Coronary artery (tissue), 2 donors: ENCODE results near the gene NDUFA13.
A peak's percentile ranks its signal among the peaks of the same experiment; 100 is the strongest.

Source experiments
- DNase-seq: peaks from one replicate; pipeline ENCODE4 v3.0.0-alpha.2; 2017; ENCODE audit warnings: low spot score
- H3K27ac ChIP-seq, 2 donors: fragments of 200-600 bp; sonication (generic); one replicate each; pipeline ENCODE4 v1.5.1; 2016 to 2019
- H3K4me3 ChIP-seq: fragments of 200-600 bp; sonication (generic); 2 replicates; pipeline ENCODE4 v1.5.1; 2016; ENCODE audit warnings: mild to moderate bottlenecking, moderate library complexity
- CTCF ChIP-seq: fragments of 200-600 bp; sonication (generic); IDR thresholded peaks from one replicate; pipeline ENCODE4 v1.5.1; 2019; ENCODE audit warnings: antibody characterized with exemption

The NDUFA13 gene

GRCh38 chr19:19535311-19536191 lies 19.5 kb downstream of the NDUFA13 start:
- no peak for TF ChIP-seq CTCF
- no peak overlapping the region for H3K4me3 ChIP-seq
- DNase-seq = no peak
- no peak overlapping the region for H3K27ac ChIP-seq

GRCh38 chr19:19537075-19538048 lies 21.3 kb downstream of the NDUFA13 start:
- Histone ChIP-seq H3K27ac (no peak overlapping the region), H3K4me3 (peak overlapping the region; percentile 65)
- TF ChIP-seq CTCF = no peak
- DNase-seq = no peak

- DNase-seq = no peak
- TF ChIP-seq CTCF = no peak
- H3K4me3 ChIP-seq = peak within 1 kb of the TSS; percentile 65
- no peak within 1 kb of the TSS for H3K27ac ChIP-seq
These were observed 22.2 kb downstream of the NDUFA13 start, which contains the start of gene CILP2 for GRCh38 chr19:19538061-19538784. Gene CILP2 (plus strand): TSS chr19:19538265. CDS start chr19:19538350, 85 bp downstream.

GRCh38 chr19:19538785-19539166 lies 22.8 kb downstream of the NDUFA13 start:
- TF ChIP-seq CTCF = no peak
- peak overlapping the region; percentile 65 for H3K4me3 ChIP-seq
- H3K27ac ChIP-seq = no peak overlapping the region
- no peak for DNase-seq

GRCh38 chr19:19539698-19540063 lies 23.7 kb downstream of the NDUFA13 start:
- Histone ChIP-seq H3K4me3 (no peak overlapping the region), H3K27ac (no peak overlapping the region)
- no peak for DNase-seq
- no peak for TF ChIP-seq CTCF

- H3K27ac ChIP-seq = no peak overlapping the region
- TF ChIP-seq CTCF = no peak
- DNase-seq = no peak
- peak overlapping the region; percentile 57 for H3K4me3 ChIP-seq
These were observed 24.2 kb downstream of the NDUFA13 start for GRCh38 chr19:19540064-19540714.
